ENCODE data around the gene PLCG2.

The PLCG2 gene

GRCh38 chr16:81912395-81912794, 133.3 kb downstream of the PLCG2 start:
- H3K4me3 ChIP-seq (replicated peaks; ENCODE audit: insufficient read depth, low read length), result no peak overlapping the region
- no peak for DNase-seq (ENCODE audit: low read depth in 1 of 2, low spot score in 1 of 2)
- no peaks in the 10 kb centered on the region for H3K27me3 ChIP-seq (ENCODE audit: insufficient read depth, poor library complexity, severe bottlenecking)
- no peak overlapping the region for H3K27ac ChIP-seq (replicated peaks)
- TF ChIP-seq SPI1 (IDR thresholded peaks at IDR 0.05; ENCODE audit: borderline replicate concordance, low read depth) (no peak), CTCF (IDR thresholded peaks at IDR 0.05; ENCODE audit: insufficient read depth, low read length) (no peak), REST (IDR thresholded peaks at IDR 0.05; ENCODE audit: insufficient replicate concordance, low read depth) (no peak), POLR2AphosphoS5 (IDR thresholded peaks at IDR 0.05; ENCODE audit: low read depth) (no peak), GABPA (IDR thresholded peaks at IDR 0.05; ENCODE audit: low read depth) (no peak)

- no peak for TF ChIP-seq CTCF (IDR thresholded peaks at IDR 0.05; ENCODE audit: insufficient read depth, low read length)
- no peak for TF ChIP-seq REST (IDR thresholded peaks at IDR 0.05; ENCODE audit: insufficient replicate concordance, low read depth)
- no peak for TF ChIP-seq GABPA (IDR thresholded peaks at IDR 0.05; ENCODE audit: low read depth)
- TF ChIP-seq SPI1 (IDR thresholded peaks at IDR 0.05; ENCODE audit: borderline replicate concordance, low read depth), result no peak
- TF ChIP-seq POLR2AphosphoS5 (IDR thresholded peaks at IDR 0.05; ENCODE audit: low read depth), result no peak
- DNase-seq (ENCODE audit: low read depth in 1 of 2, low spot score in 1 of 2), result no peak
- H3K27me3 ChIP-seq (ENCODE audit: insufficient read depth, poor library complexity, severe bottlenecking), result no peaks in the 10 kb centered on the region
- no peak overlapping the region for H3K27ac ChIP-seq (replicated peaks)
- H3K4me3 ChIP-seq (replicated peaks; ENCODE audit: insufficient read depth, low read length), result no peak overlapping the region
Observed at GRCh38 chr16:81913222-81913621, 134.1 kb downstream of the PLCG2 start.

- no peak for DNase-seq (ENCODE audit: low read depth in 1 of 2, low spot score in 1 of 2)
- Histone ChIP-seq H3K27ac (replicated peaks) (no peak overlapping the region), H3K27me3 (ENCODE audit: insufficient read depth, poor library complexity, severe bottlenecking) (no peaks in the 10 kb centered on the region), H3K4me3 (replicated peaks; ENCODE audit: insufficient read depth, low read length) (no peak overlapping the region)
- TF ChIP-seq POLR2AphosphoS5 (IDR thresholded peaks at IDR 0.05; ENCODE audit: low read depth), result no peak
- TF ChIP-seq GABPA (IDR thresholded peaks at IDR 0.05; ENCODE audit: low read depth), result no peak
- no peak for TF ChIP-seq REST (IDR thresholded peaks at IDR 0.05; ENCODE audit: insufficient replicate concordance, low read depth)
- TF ChIP-seq SPI1 (IDR thresholded peaks at IDR 0.05; ENCODE audit: borderline replicate concordance, low read depth), result no peak
- no peak for TF ChIP-seq CTCF (IDR thresholded peaks at IDR 0.05; ENCODE audit: insufficient read depth, low read length)
Observed at GRCh38 chr16:81917375-81917774, 138.3 kb downstream of the PLCG2 start.
